ENCODE data around the gene ERGIC1.

ERGIC1 gene

GRCh38 chr5:172887692-172888091 is 53.6 kb downstream of the ERGIC1 start:
- Histone ChIP-seq H3K27ac (peak overlapping the region in 17 of 21 experiments; percentile 31 to 78 (median 62)), H3K4me3 (no peak overlapping the region)

GRCh38 chr5:172890659-172891058 is 56.6 kb downstream of the ERGIC1 start:
- Histone ChIP-seq H3K27ac (peak overlapping the region in 2 of 21 experiments; percentile 2 to 75), H3K4me3 (no peak overlapping the region)

GRCh38 chr5:172891716-172892421 is 57.8 kb downstream of the ERGIC1 start:
- Histone ChIP-seq H3K27ac (peak overlapping the region in 8 of 21 experiments; percentile 7 to 75 (median 46)), H3K4me3 (no peak overlapping the region)

- no peak overlapping the region for H3K4me3 ChIP-seq
- peak overlapping the region in 9 of 21 experiments; percentile 7 to 75 (median 37) for H3K27ac ChIP-seq
These were observed 58.7 kb downstream of the ERGIC1 start for GRCh38 chr5:172892713-172893112.

DNA sequence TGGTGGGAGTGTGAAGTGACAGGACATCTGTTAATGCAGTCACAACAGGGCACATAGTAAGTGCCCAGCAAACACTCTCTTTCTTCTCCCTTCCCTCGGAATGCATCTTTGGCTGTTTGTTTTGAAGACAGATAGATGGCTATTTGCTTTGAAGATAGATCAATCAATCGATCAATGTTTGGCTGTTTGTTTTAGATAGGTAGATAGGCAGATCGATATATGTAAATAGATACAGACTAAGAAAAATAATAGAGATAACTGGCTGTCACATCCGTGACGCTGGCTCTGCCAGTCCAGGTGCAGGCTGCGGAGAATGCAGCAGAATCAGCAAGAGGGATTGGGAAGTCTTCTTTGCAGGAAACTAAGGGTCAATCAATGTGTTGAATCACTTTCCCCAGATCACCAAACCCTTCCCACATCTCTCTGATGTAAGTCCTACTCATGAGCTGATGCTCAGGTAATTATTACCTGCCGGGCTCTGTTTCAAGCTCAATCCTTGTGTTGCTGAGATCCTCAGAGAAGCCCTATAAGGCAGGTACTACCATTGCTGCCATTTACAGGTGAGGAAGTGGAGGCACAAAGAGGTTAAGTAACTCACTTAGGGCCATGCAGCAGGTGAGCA is 60.8 kb downstream of the ERGIC1 start:
- Histone ChIP-seq H3K27ac (peak overlapping the region in 1 of 21 experiments; percentile 91), H3K4me3 (no peak overlapping the region)

GRCh38 chr5:172895549-172895948 is 61.5 kb downstream of the ERGIC1 start:
- Histone ChIP-seq H3K27ac (peak overlapping the region in 6 of 21 experiments; percentile 73 to 96 (median 88)), H3K4me3 (no peak overlapping the region)

- Histone ChIP-seq H3K27ac (peak overlapping the region in 18 of 21 experiments; percentile 15 to 96 (median 84)), H3K4me3 (no peak overlapping the region)
These were observed 62.4 kb downstream of the ERGIC1 start for GRCh38 chr5:172896465-172896864.

- Histone ChIP-seq H3K27ac (peak overlapping the region in 20 of 21 experiments; percentile 15 to 96 (median 82)), H3K4me3 (peak overlapping the region in 2 of 7 experiments; percentile 9 to 17)
These were observed 63.0 kb downstream of the ERGIC1 start for GRCh38 chr5:172897067-172897466.

DNA sequence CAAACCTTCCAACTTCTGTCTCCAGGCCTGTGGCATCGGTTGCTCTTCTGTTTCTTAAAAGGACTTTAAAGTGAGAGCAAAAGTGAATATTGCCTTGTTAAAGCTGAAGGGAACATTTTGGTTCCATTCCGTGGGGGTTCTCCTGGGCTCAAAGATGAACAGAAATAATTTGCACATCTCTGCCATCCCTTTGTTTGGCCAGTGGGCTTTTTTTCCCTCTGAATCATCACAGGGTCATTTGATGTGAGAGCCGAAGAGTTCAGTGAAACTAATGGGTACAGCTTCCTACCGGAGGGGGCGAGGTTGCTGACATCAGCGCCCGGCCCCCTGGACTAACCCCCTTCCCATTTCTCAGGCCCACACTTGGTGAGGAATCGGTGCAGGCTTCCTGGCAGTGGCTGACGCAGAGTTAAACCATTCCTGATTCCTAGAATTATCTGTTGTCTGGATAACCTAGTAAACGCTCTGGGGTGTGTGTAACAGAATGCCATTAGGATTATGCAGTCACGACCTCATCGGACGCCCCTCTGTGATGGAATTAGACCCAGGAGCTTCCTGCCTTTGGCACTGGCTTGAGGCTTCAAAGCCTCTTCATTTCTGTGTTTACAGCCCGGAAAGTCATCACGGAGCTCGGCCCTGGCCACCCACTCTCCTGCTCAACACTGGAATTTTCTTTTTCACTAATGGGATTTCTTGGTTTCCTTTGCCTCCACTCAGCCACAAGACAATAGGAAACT is 63.6 kb downstream of the ERGIC1 start:
- Histone ChIP-seq H3K27ac (peak overlapping the region in 20 of 21 experiments; percentile 48 to 96 (median 82)), H3K4me3 (peak overlapping the region in 2 of 7 experiments; percentile 9 to 17)

DNA sequence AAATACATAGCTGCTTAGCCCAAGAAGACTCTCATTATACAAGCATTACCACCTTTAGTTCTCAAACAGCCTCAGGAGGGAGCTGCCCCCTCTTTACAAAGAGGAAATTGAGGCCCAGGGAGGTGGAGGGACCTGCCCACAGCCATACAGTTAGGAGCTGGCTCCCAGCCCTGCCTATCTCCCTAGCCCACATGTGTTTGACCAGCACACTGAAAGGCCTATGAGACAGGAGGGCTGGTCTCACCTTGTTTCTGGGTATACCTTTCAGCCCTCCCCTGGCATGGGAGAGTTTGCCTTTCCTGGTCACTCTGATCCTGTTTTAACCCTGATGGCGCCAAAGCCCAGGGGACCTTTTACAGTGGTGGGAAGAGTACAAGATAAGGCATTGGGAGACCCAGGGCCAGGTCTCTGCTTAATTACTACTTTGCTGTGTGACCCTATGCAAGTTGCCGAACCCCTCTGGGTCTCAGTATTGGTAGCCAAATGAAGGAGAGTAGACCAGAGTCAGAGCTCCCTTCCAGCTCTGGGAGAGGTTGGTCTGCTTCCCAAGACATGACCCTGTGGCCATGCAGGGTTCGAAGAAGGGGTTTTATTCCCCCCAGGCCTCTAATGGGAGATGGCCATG is 64.3 kb downstream of the ERGIC1 start:
- Histone ChIP-seq H3K27ac (peak overlapping the region; percentile 34 to 96 (median 82)), H3K4me3 (no peak overlapping the region)

DNA sequence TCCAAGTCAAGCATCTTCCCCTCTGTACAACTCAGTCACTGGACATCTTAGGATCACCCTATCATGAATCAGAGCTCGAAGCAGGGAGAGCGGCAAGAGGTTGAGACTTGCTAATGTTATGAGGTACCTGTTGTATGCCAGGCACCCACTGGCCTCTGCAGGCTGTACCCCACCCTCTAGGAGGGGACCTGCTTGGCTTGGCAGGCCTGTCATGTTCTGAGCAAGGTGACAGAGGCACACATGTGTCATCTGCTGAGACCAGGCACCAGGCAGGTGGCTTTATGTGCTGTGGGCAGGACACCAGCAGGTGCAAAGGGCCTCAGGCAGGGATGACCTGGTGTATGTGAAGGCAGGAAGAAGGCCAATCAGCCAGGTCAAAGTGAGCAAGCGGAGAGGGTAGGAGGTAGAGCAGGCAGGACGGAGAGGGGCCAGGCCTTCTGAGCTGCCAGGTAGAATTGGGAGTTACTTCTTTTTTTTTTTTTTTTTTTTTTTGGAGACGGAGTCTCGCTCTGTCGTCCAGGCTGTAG is 64.9 kb downstream of the ERGIC1 start:
- no peak overlapping the region for H3K4me3 ChIP-seq
- peak overlapping the region in 17 of 21 experiments; percentile 48 to 96 (median 86) for H3K27ac ChIP-seq

- H3K27ac ChIP-seq, result peak overlapping the region in 11 of 21 experiments; percentile 14 to 91 (median 69)
- H3K4me3 ChIP-seq, result no peak overlapping the region
These were observed 65.4 kb downstream of the ERGIC1 start for GRCh38 chr5:172899436-172899835.

DNA sequence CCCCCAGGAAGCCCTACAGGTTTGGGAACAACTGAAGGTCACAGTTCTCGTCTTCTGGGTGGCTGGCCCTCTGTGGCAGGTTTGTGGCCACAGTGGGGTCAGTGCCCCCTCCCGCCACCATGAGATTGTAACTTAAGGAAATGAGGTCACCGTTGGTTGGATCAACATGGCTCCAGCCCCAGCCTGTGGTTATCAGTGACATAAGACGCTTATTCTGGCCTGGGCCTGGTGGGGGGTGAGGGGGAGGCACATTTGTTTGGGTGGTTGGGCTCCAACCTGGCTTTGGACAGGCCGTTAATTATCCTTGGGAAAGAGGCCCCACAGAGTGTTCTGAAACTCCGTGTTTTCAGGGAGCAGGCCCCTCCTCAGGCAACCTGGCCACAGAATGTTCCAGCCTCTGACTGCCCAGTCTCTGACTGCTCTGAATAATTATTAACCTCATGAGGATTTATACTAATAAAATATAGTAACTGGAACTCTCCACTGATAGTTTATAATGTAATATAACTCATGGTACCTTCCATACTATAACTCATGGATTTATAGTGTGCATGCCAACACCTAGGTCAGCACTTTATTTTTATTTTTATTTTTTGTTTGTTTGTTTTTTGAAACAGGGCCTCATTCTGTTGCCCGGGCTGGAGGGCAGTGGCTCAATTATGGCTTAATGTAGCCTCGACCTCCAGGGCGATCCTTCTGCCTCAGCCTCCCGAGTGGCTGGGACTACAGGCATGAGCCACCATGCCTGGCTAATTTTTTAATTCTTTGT is 67.1 kb downstream of the ERGIC1 start:
- H3K4me3 ChIP-seq, result no peak overlapping the region
- peak overlapping the region in 12 of 21 experiments; percentile 13 to 91 (median 72) for H3K27ac ChIP-seq

- peak overlapping the region in 11 of 21 experiments; percentile 1 to 91 (median 85) for H3K27ac ChIP-seq
- no peak overlapping the region for H3K4me3 ChIP-seq
These were observed 67.9 kb downstream of the ERGIC1 start for GRCh38 chr5:172901788-172902496.

DNA sequence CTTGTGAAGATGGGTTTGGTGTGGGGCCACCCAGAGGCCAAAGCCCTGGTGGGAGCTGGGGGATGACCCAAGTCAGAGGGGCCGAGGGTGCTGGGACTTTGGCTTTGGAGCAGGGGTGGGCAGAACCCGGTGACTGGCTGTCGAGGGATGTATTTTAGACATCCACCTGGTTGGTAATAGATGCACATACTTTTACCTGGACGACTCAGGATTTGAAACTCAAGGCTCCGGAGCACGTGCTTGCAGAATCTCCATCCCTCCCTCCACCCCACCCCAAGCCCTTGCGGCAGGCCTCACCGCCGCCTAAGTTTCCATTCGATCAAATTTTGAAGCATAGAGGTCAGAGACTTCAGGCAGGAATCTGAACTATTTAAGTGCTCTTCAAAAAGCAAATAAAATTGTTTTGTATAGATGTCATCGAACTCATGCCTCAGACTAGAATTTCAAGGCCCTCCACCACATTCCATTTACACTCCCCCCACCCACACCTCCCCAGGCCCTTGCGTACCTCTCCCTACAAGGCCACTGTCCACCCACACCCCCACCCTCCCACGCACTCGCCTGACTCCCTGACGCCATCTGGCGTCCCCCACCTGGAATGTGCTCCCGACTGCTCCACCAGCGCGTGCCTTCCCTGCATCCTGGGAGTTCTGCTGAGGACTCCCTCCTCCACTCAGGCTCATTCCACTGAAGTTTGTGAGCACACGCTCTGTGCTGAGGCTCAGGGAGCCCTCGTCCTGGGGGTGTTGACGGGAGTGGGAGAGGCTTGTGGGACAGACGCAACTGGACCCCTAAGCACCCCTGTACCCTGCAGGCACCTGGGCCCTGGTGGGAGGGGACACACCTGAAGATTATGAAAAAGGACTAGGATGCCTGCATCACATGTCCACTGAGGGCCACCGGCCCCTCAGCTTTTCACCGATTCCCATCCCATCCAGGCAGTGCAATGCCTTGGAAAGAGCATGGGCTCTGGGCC is 68.7 kb downstream of the ERGIC1 start:
- Histone ChIP-seq H3K27ac (peak overlapping the region in 15 of 21 experiments; percentile 20 to 91 (median 85)), H3K4me3 (no peak overlapping the region)

- Histone ChIP-seq H3K4me3 (no peak overlapping the region), H3K27ac (peak overlapping the region in 18 of 21 experiments; percentile 7 to 91 (median 84))
These were observed 69.7 kb downstream of the ERGIC1 start for GRCh38 chr5:172903790-172904189.

DNA sequence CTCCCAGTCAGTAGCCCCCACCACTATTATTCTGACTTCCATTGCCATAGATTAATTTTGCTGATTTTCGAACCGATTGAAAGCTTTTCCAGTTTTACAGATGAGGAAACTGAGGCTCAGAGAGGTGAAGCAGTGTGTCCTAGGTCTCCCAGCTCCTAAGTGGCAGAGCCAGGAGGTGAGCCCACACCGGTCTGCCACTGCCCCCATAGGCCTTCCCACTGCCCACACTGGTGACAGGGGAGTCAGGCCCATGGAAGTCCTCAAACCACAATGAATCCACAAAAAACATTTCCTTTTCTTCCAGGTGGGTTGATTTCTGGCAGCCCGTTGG is 70.2 kb downstream of the ERGIC1 start:
- Histone ChIP-seq H3K4me3 (no peak overlapping the region), H3K27ac (peak overlapping the region; percentile 7 to 91 (median 82))

All from skin epidermis (tissue), 12 donors.